ENCODE measurements around the gene FADS6.

The FADS6 gene

DNA sequence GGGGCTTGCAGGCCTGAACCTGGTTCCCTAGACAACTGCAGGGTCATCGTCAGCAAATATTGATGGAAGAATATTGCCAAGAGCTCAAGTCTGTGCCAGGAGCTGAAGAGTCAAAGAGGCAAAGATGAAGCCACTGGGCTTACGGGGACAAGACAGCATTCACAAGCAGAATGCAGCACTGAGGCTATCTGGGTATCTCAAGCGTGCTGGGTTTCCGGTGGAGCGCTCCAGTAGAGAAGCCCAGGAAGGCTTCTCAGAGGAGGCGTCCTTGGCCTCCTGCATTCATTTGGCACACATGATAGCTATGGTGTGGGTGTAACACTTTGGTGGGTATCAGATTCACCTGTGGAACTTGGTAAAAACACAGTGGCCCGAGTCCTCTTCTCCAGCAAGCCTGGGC lies 2.9 kb downstream of the FADS6 start:
- no peaks in the 10 kb centered on the region for H3K27me3 ChIP-seq (ENCODE audit: low read depth, low read length)
- H3K27ac ChIP-seq (ENCODE audit: low read length) = no peak overlapping the region
- no peaks in the 10 kb centered on the region for H3K79me2 ChIP-seq (ENCODE audit: low read length)
- H3K4me3 ChIP-seq (ENCODE audit: low read length) = no peak overlapping the region
- H3K9me3 ChIP-seq (ENCODE audit: insufficient read depth, low read length) = no peaks in the 10 kb centered on the region
- H3K36me3 ChIP-seq (replicated peaks; ENCODE audit: low read depth, low read length) = no peaks in the 10 kb centered on the region
- H3K9ac ChIP-seq (ENCODE audit: low read length) = no peak overlapping the region
- H3K4me1 ChIP-seq (ENCODE audit: low read length) = no peaks in the 10 kb centered on the region
- H3K4me2 ChIP-seq (ENCODE audit: low read length) = no peak overlapping the region
- no peak overlapping the region for H2AFZ ChIP-seq (ENCODE audit: low read depth, low read length)
- no peaks in the 10 kb centered on the region for H4K20me1 ChIP-seq (ENCODE audit: insufficient read depth, low read length)
- TF ChIP-seq EZH2phosphoT487 (IDR thresholded peaks at IDR 0.05; ENCODE audit: low read depth) (no peak), CTCF (IDR thresholded peaks at IDR 0.05; ENCODE audit: low read depth, low read length) (no peak)

GRCh38 chr17:74888469-74888868 lies 5.0 kb downstream of the FADS6 start:
- Histone ChIP-seq H3K36me3 (replicated peaks; ENCODE audit: low read depth, low read length) (no peaks in the 10 kb centered on the region), H4K20me1 (ENCODE audit: insufficient read depth, low read length) (no peaks in the 10 kb centered on the region), H3K4me3 (ENCODE audit: low read length) (no peak overlapping the region), H3K27ac (ENCODE audit: low read length) (no peak overlapping the region), H3K4me2 (ENCODE audit: low read length) (no peak overlapping the region), H3K9ac (ENCODE audit: low read length) (no peak overlapping the region), H3K4me1 (ENCODE audit: low read length) (no peaks in the 10 kb centered on the region), H3K27me3 (ENCODE audit: low read depth, low read length) (no peaks in the 10 kb centered on the region), H3K9me3 (ENCODE audit: insufficient read depth, low read length) (no peaks in the 10 kb centered on the region), H2AFZ (ENCODE audit: low read depth, low read length) (no peak overlapping the region), H3K79me2 (ENCODE audit: low read length) (no peaks in the 10 kb centered on the region)
- TF ChIP-seq EZH2phosphoT487 (IDR thresholded peaks at IDR 0.05; ENCODE audit: low read depth) (no peak), CTCF (IDR thresholded peaks at IDR 0.05; ENCODE audit: low read depth, low read length) (no peak)

DNA sequence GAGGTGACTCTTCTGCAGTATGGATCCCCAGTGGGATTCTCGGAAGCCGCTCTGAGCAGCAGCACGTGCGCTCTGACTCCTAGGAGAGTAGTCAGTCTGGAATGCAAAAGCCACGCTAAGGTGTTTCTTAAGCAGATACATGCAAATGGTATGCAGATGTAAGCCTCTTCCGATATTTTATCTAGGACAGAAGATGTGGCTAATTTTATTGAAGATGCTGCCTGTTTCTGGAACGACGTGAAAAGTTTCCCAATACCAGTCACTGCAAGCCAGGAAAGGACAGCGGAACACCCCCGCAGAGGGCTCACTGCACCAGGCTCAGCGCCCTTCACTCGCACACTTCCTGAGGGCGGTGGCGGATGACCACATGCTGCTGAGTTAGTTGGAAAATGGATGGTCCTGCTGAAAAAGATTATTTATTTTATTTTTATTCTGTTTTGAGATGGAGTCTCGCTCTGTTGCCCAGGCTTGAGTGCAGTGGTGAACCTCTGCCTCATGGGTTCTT lies 10.1 kb downstream of the FADS6 start:
- Histone ChIP-seq H3K9ac (ENCODE audit: low read length) (no peak overlapping the region), H3K9me3 (ENCODE audit: insufficient read depth, low read length) (no peaks in the 10 kb centered on the region), H3K4me1 (ENCODE audit: low read length) (no peaks in the 10 kb centered on the region), H3K4me2 (ENCODE audit: low read length) (no peak overlapping the region), H3K79me2 (ENCODE audit: low read length) (no peaks in the 10 kb centered on the region), H4K20me1 (ENCODE audit: insufficient read depth, low read length) (no peaks in the 10 kb centered on the region), H3K4me3 (ENCODE audit: low read length) (no peak overlapping the region), H3K27ac (ENCODE audit: low read length) (no peak overlapping the region), H3K27me3 (ENCODE audit: low read depth, low read length) (no peaks in the 10 kb centered on the region), H3K36me3 (replicated peaks; ENCODE audit: low read depth, low read length) (no peaks in the 10 kb centered on the region), H2AFZ (ENCODE audit: low read depth, low read length) (no peak overlapping the region)
- TF ChIP-seq CTCF (IDR thresholded peaks at IDR 0.05; ENCODE audit: low read depth, low read length) (no peak), EZH2phosphoT487 (IDR thresholded peaks at IDR 0.05; ENCODE audit: low read depth) (no peak)

- Histone ChIP-seq H4K20me1 (ENCODE audit: insufficient read depth, low read length) (no peaks in the 10 kb centered on the region), H3K9me3 (ENCODE audit: insufficient read depth, low read length) (no peaks in the 10 kb centered on the region), H3K4me2 (ENCODE audit: low read length) (no peak overlapping the region), H3K36me3 (replicated peaks; ENCODE audit: low read depth, low read length) (no peaks in the 10 kb centered on the region), H2AFZ (ENCODE audit: low read depth, low read length) (no peak overlapping the region), H3K79me2 (ENCODE audit: low read length) (no peaks in the 10 kb centered on the region), H3K4me1 (ENCODE audit: low read length) (no peaks in the 10 kb centered on the region), H3K27ac (ENCODE audit: low read length) (no peak overlapping the region), H3K4me3 (ENCODE audit: low read length) (no peak overlapping the region), H3K27me3 (ENCODE audit: low read depth, low read length) (no peaks in the 10 kb centered on the region), H3K9ac (ENCODE audit: low read length) (no peak overlapping the region)
- TF ChIP-seq CTCF (IDR thresholded peaks at IDR 0.05; ENCODE audit: low read depth, low read length) (no peak), EZH2phosphoT487 (IDR thresholded peaks at IDR 0.05; ENCODE audit: low read depth) (no peak)
These were observed 10.8 kb downstream of the FADS6 start for GRCh38 chr17:74882517-74883240.
